ENCODE data around the gene SRC. TPM values are rescaled to one million over a fixed set of nuclear protein-coding genes. Genes with fewer than 3 reads are reported as not detected.

Gene SRC
- total RNA-seq, 2 donors from 2014 or later: 6.9 to 14.3 TPM

DNA sequence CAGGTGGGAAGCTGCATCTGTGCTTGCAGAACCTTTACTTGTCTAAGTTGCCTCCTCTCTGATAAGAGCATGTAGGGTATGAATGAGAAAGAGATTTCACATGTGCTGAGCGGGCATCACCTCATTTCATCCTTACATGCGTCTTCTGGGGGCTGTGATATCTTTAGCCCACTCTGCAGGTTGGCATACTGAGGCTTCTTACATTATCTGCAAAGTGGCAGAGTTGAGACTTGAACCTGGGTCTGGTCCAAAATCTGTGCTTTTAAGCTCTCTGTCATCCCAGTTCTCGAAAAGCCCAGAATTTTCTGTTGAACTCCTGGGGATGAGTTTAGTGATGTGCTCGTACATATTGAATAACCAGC is 2.0 kb upstream of the SRC start:
- no peak for DNase-seq (ENCODE audit: low spot score)
- Histone ChIP-seq H3K36me3 (no peaks in the 10 kb centered on the region), H3K4me1 (peaks cover 0 to 16% of the 10 kb centered on the region in 2 donors), H3K27me3 (no peaks in the 10 kb centered on the region), H3K27ac (no peak overlapping the region), H3K4me3 (no peak overlapping the region), H3K9me3 (no peaks in the 10 kb centered on the region)
- TF ChIP-seq CTCF (IDR thresholded peaks at IDR 0.05): no peak

GRCh38 chr20:37344506-37345338 is 1.2 kb upstream of the SRC start:
- H3K27ac ChIP-seq: no peak overlapping the region
- no peak for DNase-seq (ENCODE audit: low spot score)
- H3K36me3 ChIP-seq: no peaks in the 10 kb centered on the region
- H3K27me3 ChIP-seq: no peaks in the 10 kb centered on the region
- no peak overlapping the region for H3K4me3 ChIP-seq
- no peaks in the 10 kb centered on the region for H3K9me3 ChIP-seq
- no peak for TF ChIP-seq CTCF (IDR thresholded peaks at IDR 0.05)
- H3K4me1 ChIP-seq: peaks cover 0 to 16% of the 10 kb centered on the region in 2 donors

- DNase-seq (ENCODE audit: low spot score): no peak
- H3K27me3 ChIP-seq: no peaks in the 10 kb centered on the region
- H3K27ac ChIP-seq: peak overlapping the region; percentile 76 to 81
- H3K36me3 ChIP-seq: no peaks in the 10 kb centered on the region
- TF ChIP-seq CTCF (IDR thresholded peaks at IDR 0.05): no peak
- H3K9me3 ChIP-seq: no peaks in the 10 kb centered on the region
- H3K4me3 ChIP-seq: peak overlapping the region; percentile 57 to 73
- peaks cover 0 to 16% of the 10 kb centered on the region in 2 donors for H3K4me1 ChIP-seq
Observed at GRCh38 chr20:37346236-37346534, 245 bp downstream of the SRC start.

DNA sequence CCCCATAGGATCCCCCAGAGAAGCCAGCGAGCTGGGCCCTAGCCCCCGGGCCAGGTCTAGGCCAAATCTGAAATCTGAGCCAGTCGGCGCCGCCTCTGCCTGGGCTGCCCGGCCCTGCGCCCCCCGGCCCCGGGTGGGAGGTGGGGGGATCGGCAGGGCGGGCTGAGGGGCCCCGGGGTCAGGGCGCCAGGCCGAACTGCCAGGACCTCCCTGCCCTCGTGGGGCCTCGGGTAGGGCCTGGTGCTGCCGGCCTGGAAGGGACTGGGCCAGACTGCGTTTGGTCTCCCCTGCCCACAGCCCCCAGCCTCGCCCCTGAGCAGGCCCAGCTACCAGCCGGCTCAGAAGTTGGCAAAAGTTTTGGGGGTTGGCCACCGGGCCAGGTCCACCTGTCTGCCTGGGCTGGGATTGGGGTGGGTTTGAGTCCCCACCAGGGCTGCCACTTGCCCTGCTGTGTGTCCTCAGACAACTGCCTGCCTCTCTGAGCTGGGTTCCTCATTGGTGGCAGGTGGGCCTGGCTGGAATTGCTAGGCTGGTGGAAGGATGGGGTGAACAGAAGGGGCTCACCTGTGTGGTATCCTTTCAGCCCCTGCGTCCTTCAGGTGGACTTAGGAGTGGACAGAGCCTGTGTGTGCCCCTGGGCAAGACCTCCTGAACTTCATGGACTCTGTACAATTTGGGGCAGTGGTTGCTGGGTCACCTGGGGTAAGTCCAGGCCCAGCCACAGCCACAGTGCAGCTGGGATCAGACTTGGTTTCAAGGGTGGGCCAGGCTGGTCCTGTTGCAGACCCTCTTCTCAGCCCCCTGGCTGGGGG is 801 bp downstream of the SRC start:
- no peak for DNase-seq (ENCODE audit: low spot score)
- no peak for TF ChIP-seq CTCF (IDR thresholded peaks at IDR 0.05)
- Histone ChIP-seq H3K4me1 (peaks cover 0 to 16% of the 10 kb centered on the region in 2 donors), H3K27ac (peak overlapping the region; percentile 76 to 81), H3K27me3 (no peaks in the 10 kb centered on the region), H3K4me3 (peak overlapping the region; percentile 57 to 73), H3K9me3 (no peaks in the 10 kb centered on the region), H3K36me3 (no peaks in the 10 kb centered on the region)

DNA sequence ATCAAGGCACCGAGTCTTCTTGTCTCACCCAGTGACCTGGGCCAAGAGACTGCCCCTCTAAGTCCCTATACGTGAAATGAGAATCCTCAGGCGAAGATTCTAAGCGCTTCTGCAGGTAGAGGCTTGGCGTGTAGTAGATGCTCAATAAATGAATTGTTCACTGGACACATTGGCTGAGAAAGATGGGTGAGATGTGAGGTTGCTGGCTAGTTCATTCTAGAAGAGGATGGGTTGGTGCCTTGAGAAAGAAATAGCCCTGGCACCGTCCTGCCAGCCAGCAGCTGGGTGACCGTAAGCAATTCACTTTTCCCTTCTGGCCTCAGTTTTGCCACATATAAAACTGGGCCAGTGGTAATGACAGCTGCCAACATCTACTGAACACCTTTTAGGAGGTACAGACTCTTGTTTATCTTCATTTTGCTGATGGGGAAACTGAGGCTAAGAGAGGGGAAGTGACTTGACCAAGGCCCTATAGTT is 1.4 kb downstream of the SRC start:
- TF ChIP-seq CTCF (IDR thresholded peaks at IDR 0.05): no peak
- Histone ChIP-seq H3K9me3 (no peaks in the 10 kb centered on the region), H3K36me3 (no peaks in the 10 kb centered on the region), H3K4me1 (peaks cover 0 to 16% of the 10 kb centered on the region in 2 donors), H3K27me3 (no peaks in the 10 kb centered on the region), H3K27ac (peak overlapping the region in 1 of 2 donors; percentile 81), H3K4me3 (peak overlapping the region in 1 of 2 donors; percentile 73)
- DNase-seq (ENCODE audit: low spot score): no peak

Data from right atrium auricular region (tissue), 2 donors.